Muscle layer of duodenum (tissue), 2 donors: ENCODE results near the gene ZNF831.

Experiments
- H3K27ac ChIP-seq: one replicate; pipeline ENCODE4 v1.7.0; 2013; ENCODE audit warnings: mild to moderate bottlenecking, low read length
- H3K27me3 ChIP-seq: one replicate; pipeline ENCODE4 v1.7.0; 2013; ENCODE audit warnings: low read depth, mild to moderate bottlenecking, control low read depth, low read length
- H3K36me3 ChIP-seq, 2 donors: one replicate each; pipeline ENCODE4 v1.7.0; 2013; ENCODE audit warnings: low read length in 2 of 2, control low read depth in 1 of 2, mild to moderate bottlenecking in 1 of 2; ENCODE audit not compliant: insufficient read depth in 2 of 2, control insufficient read depth in 1 of 2
- H3K4me1 ChIP-seq, 2 donors: one replicate each; pipeline ENCODE4 v1.7.0; 2013; ENCODE audit warnings: low read length in 2 of 2, mild to moderate bottlenecking in 2 of 2, control low read depth in 1 of 2, moderate library complexity in 1 of 2; ENCODE audit not compliant: insufficient read depth in 2 of 2, control insufficient read depth in 1 of 2
- H3K4me3 ChIP-seq, 2 donors: one replicate each; pipeline ENCODE4 v1.7.0; 2013; ENCODE audit warnings: low read length in 2 of 2, low read depth in 1 of 2, mild to moderate bottlenecking in 1 of 2
- H3K9me3 ChIP-seq, 2 donors: one replicate each; pipeline ENCODE4 v1.7.0; 2013; ENCODE audit warnings: low read length in 2 of 2, control low read depth in 1 of 2, mild to moderate bottlenecking in 1 of 2; ENCODE audit not compliant: control insufficient read depth in 1 of 2
- donor health status: healthy.

Gene ZNF831

DNA sequence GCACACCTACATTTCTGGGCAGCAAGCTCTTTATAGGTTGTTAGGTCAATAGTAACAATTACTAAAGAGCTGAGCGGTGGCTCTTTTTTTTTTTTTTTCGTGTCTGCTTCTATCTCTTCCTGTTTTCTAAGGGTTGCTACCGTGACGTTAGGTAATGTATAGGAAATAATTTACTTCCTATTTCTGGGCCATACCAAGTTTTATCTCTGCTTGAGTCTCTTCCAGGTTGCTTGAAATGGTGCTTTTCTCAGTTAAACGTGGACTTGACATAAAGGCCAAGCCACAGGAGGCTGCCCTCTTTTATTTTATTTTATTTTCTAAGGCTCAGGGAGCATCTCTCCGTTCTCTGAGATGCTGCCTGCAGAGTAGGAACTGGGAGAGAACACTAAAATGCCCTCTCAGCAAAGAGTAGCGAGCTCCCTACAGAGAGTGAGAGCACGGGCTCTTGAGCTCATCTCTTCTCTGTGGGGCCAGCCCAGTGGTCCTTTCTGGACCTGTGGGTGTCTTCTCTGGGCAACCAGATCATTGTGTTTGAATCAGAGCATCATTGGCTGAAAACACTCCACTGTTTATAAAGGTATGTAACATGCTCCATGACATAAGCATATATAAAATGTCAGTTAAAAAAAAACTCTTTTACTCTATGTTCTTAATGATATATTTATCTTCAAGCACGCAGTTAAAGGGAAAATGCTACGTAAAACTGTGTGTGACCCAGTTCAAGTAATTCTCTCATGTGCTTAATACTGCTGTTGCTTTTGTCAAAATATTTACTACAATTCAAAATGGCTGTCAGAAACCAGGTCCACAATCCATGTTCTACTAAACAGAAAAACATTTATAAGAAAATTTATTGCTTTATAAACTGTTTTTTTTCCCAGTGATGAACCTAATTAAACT lies at the start of gene ZNF831:
ZNF831 (plus strand) TSS at position 191 of the 900 bp plus-strand sequence. CDS start 27,199 bp downstream, outside the sequence.
- no peaks in the 10 kb centered on the region for H3K4me1 ChIP-seq

DNA sequence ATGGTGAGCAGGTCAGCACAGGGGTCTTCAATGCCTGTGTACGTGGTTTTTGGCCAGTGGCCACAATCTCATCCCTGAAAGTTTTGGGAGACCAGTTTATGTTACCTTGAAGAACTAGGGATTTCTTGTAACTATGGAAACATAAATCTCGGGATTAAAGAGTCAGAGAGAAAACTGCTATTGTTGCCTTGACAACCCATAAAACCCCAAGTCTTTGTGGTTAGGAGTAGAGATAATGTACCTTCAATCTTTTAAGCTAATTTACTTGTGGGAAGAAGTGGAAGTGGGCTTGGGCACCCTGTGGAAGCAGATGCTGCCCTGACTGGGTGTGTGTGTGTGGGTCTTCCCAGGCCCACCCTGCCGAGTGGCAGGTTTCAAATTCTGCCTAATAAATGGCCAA lies 46.1 kb upstream of the ZNF831 start:
- Histone ChIP-seq H3K9me3 (peaks cover 3 to 7% of the 10 kb centered on the region in 2 donors), H3K27ac (no peak overlapping the region), H3K36me3 (no peaks in the 10 kb centered on the region), H3K4me3 (no peak overlapping the region), H3K4me1 (no peaks in the 10 kb centered on the region), H3K27me3 (no peaks in the 10 kb centered on the region)

More for the DNA sequence above, at the start of gene ZNF831:
- no peaks in the 10 kb centered on the region for H3K27me3 ChIP-seq
- H3K4me3 ChIP-seq, result no peak within 1 kb of the TSS
- peak within 1 kb of the TSS; percentile 68 for H3K27ac ChIP-seq
- no peaks in the 10 kb centered on the region for H3K36me3 ChIP-seq
- no peaks in the 10 kb centered on the region for H3K9me3 ChIP-seq

DNA sequence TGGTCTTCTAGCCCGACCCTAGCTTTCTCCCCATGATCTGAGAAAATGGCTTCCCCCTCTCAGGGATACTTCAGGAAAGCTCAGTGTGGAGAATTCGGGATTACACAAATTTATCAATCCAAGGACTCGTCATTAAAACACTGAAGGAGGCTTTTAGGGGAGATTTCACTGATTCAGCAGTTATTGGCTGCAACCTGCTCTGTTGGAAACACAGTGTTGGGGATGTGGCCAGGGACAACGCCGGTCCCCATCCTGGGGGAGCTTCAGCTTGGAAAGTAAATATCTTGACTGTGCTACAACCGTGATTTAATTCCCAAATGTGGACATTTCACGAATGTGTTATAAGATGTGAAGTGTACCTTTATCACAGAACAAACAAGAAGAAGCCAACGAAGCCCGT lies 44.8 kb upstream of the ZNF831 start:
- H3K4me3 ChIP-seq, result no peak overlapping the region
- no peaks in the 10 kb centered on the region for H3K27me3 ChIP-seq
- no peaks in the 10 kb centered on the region for H3K36me3 ChIP-seq
- H3K27ac ChIP-seq, result no peak overlapping the region
- peaks cover 3 to 7% of the 10 kb centered on the region in 2 donors for H3K9me3 ChIP-seq
- no peaks in the 10 kb centered on the region for H3K4me1 ChIP-seq

DNA sequence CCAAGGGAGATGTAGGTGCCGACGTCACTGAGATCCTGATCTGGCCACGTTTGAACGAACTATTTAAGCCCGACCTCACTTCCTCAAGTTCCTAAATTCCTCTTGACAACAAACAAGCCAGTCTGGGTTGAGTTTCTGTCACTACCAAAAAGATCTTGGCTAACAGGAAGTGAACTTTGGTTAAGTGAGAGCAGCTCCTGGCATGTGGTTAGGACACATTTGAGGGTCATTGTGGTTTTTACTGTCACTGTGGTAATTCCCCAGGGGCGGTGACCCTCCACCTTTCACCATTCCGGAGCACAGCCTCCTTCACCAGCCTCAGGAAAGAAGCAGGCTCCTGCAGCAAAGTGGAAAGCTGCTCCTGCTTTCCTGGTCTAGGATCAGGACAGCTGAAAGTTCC lies 43.1 kb upstream of the ZNF831 start:
- H3K27ac ChIP-seq, result no peak overlapping the region

DNA sequence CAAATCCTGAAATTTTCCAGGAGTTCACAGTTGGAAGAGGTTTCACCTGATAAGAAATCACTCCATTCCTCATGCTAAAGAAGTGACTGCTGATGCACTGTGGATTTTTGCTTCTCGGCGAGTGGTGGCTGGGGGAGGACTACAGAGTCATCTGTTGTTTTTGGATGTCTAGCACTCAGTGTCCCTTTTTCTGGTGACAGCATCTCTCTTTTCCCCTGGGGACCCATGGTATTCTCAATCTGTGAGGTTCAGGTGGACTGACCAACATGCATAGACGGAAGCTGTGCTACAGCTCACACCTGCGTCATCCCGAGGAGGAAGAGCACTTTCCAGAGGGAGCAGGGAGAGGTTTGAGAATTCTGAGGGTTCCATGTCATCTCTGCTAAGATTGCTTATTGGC lies 42.7 kb upstream of the ZNF831 start:
- no peaks in the 10 kb centered on the region for H3K27me3 ChIP-seq
- H3K27ac ChIP-seq, result no peak overlapping the region

More for the DNA sequence above, 43.1 kb upstream of the ZNF831 start:
- Histone ChIP-seq H3K36me3 (no peaks in the 10 kb centered on the region), H3K27me3 (no peaks in the 10 kb centered on the region), H3K9me3 (peaks cover 3 to 7% of the 10 kb centered on the region in 2 donors), H3K4me1 (no peaks in the 10 kb centered on the region), H3K4me3 (no peak overlapping the region)

DNA sequence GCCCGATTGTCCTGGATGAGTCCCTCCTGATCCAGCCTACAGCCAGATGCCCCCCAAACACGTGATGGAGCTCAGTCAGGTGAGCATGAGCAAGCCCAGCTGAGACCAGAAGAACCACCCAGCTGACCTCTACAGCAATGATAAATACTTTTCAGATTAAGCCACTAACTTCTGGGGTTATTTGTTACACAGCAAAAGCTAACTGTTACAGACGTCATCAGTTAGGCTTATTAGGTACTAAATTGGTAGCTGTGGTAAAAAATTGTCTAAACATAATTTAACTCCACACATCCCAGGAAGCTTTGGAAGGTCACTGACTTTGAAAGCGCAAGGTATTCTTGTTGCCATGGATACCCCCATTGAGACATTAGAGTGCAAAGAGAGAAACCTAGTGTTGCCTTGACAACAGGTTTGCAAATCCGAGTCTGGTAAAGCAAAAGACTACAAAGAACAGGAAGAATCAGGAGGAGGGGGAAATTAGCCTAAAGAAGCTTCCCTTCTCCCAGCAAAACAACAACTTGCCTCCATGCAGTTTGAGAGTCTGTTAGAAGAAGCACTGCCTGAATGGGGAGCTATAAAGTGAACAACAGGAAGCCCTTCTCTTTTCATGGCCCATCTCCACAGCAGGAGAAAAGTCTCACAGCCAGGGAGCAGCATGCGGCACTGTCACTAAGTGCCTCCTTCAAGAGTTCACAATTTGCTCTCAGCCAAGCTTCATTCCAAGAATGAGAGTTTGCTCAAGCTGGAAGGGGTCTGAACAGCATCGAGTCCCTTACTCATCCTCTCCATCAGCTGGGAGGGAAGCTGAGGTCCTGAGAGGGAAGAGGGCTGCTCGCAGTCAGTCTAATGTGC lies 41.7 kb upstream of the ZNF831 start:
- Histone ChIP-seq H3K9me3 (peaks cover 3 to 7% of the 10 kb centered on the region in 2 donors), H3K27me3 (no peaks in the 10 kb centered on the region), H3K27ac (no peak overlapping the region), H3K4me3 (no peak overlapping the region), H3K36me3 (no peaks in the 10 kb centered on the region), H3K4me1 (no peaks in the 10 kb centered on the region)

More for the DNA sequence above, 42.7 kb upstream of the ZNF831 start:
- Histone ChIP-seq H3K4me3 (no peak overlapping the region), H3K4me1 (no peaks in the 10 kb centered on the region), H3K9me3 (peaks cover 3 to 7% of the 10 kb centered on the region in 2 donors), H3K36me3 (no peaks in the 10 kb centered on the region)

DNA sequence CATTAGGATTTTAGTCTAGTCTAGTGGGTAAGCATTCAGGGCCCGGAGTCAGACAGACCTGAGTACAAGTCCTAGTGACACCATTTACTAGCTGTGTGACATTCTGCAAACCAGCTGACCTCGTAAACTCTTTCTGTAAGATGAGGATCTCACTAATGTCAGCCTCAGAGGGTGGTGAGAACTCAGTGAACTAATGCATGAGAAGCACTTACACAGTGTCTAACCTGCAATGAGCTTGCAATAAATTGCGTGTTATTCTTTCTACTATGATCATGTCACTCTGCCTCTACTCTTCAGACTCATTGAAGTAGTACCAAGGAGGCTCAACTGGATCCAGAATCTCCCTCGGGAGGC lies 41.1 kb upstream of the ZNF831 start:
- Histone ChIP-seq H3K27me3 (no peaks in the 10 kb centered on the region), H3K4me1 (no peaks in the 10 kb centered on the region), H3K4me3 (no peak overlapping the region), H3K36me3 (no peaks in the 10 kb centered on the region), H3K9me3 (peaks cover 3 to 7% of the 10 kb centered on the region in 2 donors), H3K27ac (no peak overlapping the region)

DNA sequence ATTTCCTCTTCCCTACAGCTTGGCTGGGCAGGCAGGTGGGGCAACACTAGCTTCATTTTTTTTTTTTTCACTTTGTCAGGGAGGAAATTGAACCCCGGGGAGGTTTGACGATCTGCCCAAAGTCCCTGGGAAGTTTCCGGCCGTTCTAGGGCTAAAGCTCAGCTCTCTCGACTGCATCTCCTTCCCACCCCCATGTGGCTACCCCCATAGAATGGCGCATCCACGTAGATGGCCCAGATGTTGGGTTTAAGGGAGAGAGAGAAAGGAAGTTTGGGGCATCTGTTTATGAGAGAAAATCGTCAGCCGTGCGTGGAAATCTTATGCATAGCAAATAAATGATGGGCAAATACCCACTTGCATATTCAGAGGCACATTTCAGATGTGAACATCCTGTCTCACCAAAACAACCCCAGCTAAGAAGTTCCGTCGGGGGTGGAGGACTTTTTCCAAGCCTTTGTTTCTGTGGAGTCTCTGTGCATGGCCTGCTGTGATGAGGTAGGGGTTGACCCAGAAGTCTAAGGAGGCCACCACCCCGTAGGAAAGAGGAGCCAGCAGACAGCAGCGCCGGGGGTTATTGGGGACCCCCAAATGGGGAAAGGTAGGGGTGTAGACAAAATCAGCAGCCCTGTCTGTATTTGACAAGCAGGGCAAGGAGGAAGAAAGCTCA lies 40.5 kb upstream of the ZNF831 start:
- Histone ChIP-seq H3K4me1 (no peaks in the 10 kb centered on the region), H3K27me3 (no peaks in the 10 kb centered on the region), H3K27ac (no peak overlapping the region), H3K9me3 (peaks cover 3 to 7% of the 10 kb centered on the region in 2 donors), H3K36me3 (no peaks in the 10 kb centered on the region), H3K4me3 (no peak overlapping the region)

DNA sequence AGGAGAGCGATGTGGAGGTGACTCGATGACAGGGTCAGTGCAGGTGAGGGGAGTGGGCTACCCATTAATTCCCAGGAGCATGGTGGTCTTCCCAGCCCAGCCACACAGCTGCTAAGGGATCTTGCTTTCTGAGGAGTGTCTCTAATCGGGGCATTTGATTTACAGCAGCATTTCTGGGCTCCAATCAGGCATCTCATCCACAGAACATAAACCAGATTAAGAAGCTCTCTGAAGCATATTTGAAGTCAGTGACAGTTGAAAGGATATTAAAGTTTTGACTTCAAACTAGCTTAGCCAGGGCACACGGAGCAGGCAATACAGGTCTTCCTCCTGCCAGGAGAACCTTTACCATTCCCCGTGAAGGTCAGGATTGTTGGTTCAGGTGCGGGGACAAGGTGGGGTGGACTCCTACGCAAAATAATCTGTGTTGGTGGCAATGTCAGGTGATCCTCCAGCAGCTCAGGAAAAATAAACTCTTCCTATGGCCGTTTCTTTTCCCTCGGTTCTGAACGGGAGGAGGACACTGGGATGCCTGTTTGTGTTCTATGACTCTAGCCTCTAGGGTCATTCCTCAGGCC lies 39.9 kb upstream of the ZNF831 start:
- H3K27me3 ChIP-seq, result no peaks in the 10 kb centered on the region
- H3K36me3 ChIP-seq, result no peaks in the 10 kb centered on the region
- H3K27ac ChIP-seq, result no peak overlapping the region
- no peak overlapping the region for H3K4me3 ChIP-seq
- peaks cover 3 to 7% of the 10 kb centered on the region in 2 donors for H3K9me3 ChIP-seq
- no peaks in the 10 kb centered on the region for H3K4me1 ChIP-seq

DNA sequence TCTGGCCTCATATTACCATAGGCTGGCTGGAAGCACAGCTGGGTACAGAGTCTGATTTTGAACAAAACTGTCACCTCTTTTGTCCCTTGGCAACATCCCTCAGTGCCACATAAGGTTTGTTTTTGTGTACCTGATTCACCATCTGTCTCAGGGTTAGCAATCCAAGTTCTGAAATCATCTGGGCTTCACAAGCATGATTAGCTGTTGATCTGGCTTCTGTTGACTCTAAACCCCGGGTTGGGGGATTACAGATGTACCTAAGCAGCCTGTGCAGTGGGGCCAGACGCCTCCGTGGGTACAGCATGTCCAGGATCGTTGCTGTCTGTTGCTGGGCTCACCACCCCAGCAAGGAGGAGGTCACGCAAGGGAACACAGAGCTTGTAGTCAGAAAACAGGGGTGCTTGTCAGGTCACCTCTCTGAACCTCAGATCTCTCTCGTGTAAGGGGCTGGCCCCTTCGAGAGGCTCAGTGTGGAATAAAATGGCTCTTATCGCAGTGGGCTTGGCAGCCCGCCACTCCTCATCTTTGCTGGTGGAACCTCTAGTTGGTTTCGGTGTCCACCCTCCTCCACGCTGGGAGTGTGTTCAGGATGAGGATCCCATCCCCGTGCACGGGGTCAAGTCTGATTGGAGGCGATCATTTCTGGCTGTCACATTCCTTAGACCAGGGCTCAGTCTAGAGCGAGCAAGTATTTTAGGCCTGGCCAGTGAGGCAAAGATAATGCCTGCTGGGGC lies 39.2 kb upstream of the ZNF831 start:
- peaks cover 3 to 7% of the 10 kb centered on the region in 2 donors for H3K9me3 ChIP-seq
- H3K36me3 ChIP-seq, result no peaks in the 10 kb centered on the region
- no peaks in the 10 kb centered on the region for H3K27me3 ChIP-seq
- no peak overlapping the region for H3K27ac ChIP-seq
- H3K4me3 ChIP-seq, result no peak overlapping the region
- no peaks in the 10 kb centered on the region for H3K4me1 ChIP-seq
